ENCODE results near the gene SH3BP4.

Gene SH3BP4

GRCh38 chr2:234983011-234983726, 31.4 kb downstream of the SH3BP4 start:
- FAIRE-seq = no peak

- no peak for FAIRE-seq
Observed at GRCh38 chr2:234985608-234986245, 33.9 kb downstream of the SH3BP4 start.

- no peak for FAIRE-seq
Observed at GRCh38 chr2:234986390-234986789, 34.6 kb downstream of the SH3BP4 start.

- FAIRE-seq = no peak
Observed at GRCh38 chr2:234986876-234987720, 35.3 kb downstream of the SH3BP4 start.

GRCh38 chr2:234987754-234988153, 35.9 kb downstream of the SH3BP4 start:
- FAIRE-seq = no peak

GRCh38 chr2:234988491-234988890, 36.7 kb downstream of the SH3BP4 start:
- FAIRE-seq = no peak

- FAIRE-seq = no peak
Observed at GRCh38 chr2:234989183-234989701, 37.4 kb downstream of the SH3BP4 start.

- FAIRE-seq = no peak
Observed at GRCh38 chr2:234990300-234990699, 38.5 kb downstream of the SH3BP4 start.

- no peak for FAIRE-seq
Observed at GRCh38 chr2:234991290-234991689, 39.5 kb downstream of the SH3BP4 start.

GRCh38 chr2:234991793-234992192, 40.0 kb downstream of the SH3BP4 start:
- FAIRE-seq = no peak

GRCh38 chr2:234992196-234992595, 40.4 kb downstream of the SH3BP4 start:
- no peak for FAIRE-seq

GRCh38 chr2:234992624-234993349, 41.0 kb downstream of the SH3BP4 start:
- FAIRE-seq = no peak

- FAIRE-seq = no peak
Observed at GRCh38 chr2:234993541-234993981, 41.7 kb downstream of the SH3BP4 start.

- no peak for FAIRE-seq
Observed at GRCh38 chr2:234994438-234995321, 42.9 kb downstream of the SH3BP4 start.

GRCh38 chr2:234995332-234996068, 43.7 kb downstream of the SH3BP4 start:
- no peak for FAIRE-seq

- no peak for FAIRE-seq
Observed at GRCh38 chr2:234996069-234996940, 44.5 kb downstream of the SH3BP4 start.

GRCh38 chr2:234996941-234997270, 45.1 kb downstream of the SH3BP4 start:
- FAIRE-seq = no peak

GRCh38 chr2:234997389-234997788, 45.6 kb downstream of the SH3BP4 start:
- FAIRE-seq = no peak

- no peak for FAIRE-seq
Observed at GRCh38 chr2:234998404-234999211, 46.8 kb downstream of the SH3BP4 start.
